KBM-7 (cell line): ENCODE data around the gene PPM1F.

Source experiments
- DNase-seq: peaks from one replicate; pipeline ENCODE4 v3.0.0-alpha.2; 2015
- in situ Hi-C: fragments of 300-500 bp; cut with MboI; formaldehyde crosslinking; loops from 2 replicates; pipeline ENCODE4 v1.14.3; 2020; ENCODE audit warnings: low sequenced_read_pairs, low pct_unique_long_range_greater_than_20kb, mixed read lengths

The PPM1F gene

GRCh38 chr22:21978564-21979386, 26.1 kb upstream of the PPM1F start:
- in situ Hi-C loops = no loop called here
- no peak for DNase-seq

- no peak for DNase-seq
- in situ Hi-C loops = no loop called here
Observed at GRCh38 chr22:21977814-21978213, 25.2 kb upstream of the PPM1F start.

- in situ Hi-C loops = no loop called here
- no peak for DNase-seq
Observed at GRCh38 chr22:21975854-21976345, 23.3 kb upstream of the PPM1F start.

GRCh38 chr22:21975273-21975672, 22.6 kb upstream of the PPM1F start:
- no peak for DNase-seq
- in situ Hi-C loops = no loop called here

GRCh38 chr22:21974058-21974649, 21.5 kb upstream of the PPM1F start:
- in situ Hi-C loops = no loop called here
- no peak for DNase-seq

- in situ Hi-C loops = no loop called here
- DNase-seq = no peak
Observed at GRCh38 chr22:21972806-21973205, 20.2 kb upstream of the PPM1F start.

- DNase-seq = peak; percentile 66
- in situ Hi-C loops = no loop called here
Observed at GRCh38 chr22:21972293-21972779, 19.7 kb upstream of the PPM1F start.

GRCh38 chr22:21971858-21972275, 19.2 kb upstream of the PPM1F start:
- no peak for DNase-seq

GRCh38 chr22:21970800-21971617, 18.4 kb upstream of the PPM1F start:
- DNase-seq = no peak
- in situ Hi-C loops = no loop called here

More at GRCh38 chr22:21971858-21972275, 19.2 kb upstream of the PPM1F start:
- in situ Hi-C loops = no loop called here

- DNase-seq = no peak
- in situ Hi-C loops = no loop called here
Observed at GRCh38 chr22:21970037-21970799, 17.6 kb upstream of the PPM1F start.

- DNase-seq = no peak
- in situ Hi-C loops = no loop called here
Observed at GRCh38 chr22:21968452-21969129, 15.9 kb upstream of the PPM1F start.

- DNase-seq = no peak
- in situ Hi-C loops = no loop called here
Observed at GRCh38 chr22:21967693-21968271, 15.1 kb upstream of the PPM1F start.

- in situ Hi-C loops = no loop called here
- DNase-seq = no peak
Observed at GRCh38 chr22:21966643-21967516, 14.2 kb upstream of the PPM1F start.

- in situ Hi-C loops = no loop called here
- DNase-seq = no peak
Observed at GRCh38 chr22:21965762-21966288, 13.2 kb upstream of the PPM1F start.

GRCh38 chr22:21964918-21965484, 12.4 kb upstream of the PPM1F start:
- in situ Hi-C loops = no loop called here

GRCh38 chr22:21964234-21964633, 11.6 kb upstream of the PPM1F start:
- DNase-seq = no peak
- in situ Hi-C loops = no loop called here

More at GRCh38 chr22:21964918-21965484, 12.4 kb upstream of the PPM1F start:
- DNase-seq = no peak

GRCh38 chr22:21963790-21964211, 11.2 kb upstream of the PPM1F start:
- in situ Hi-C loops = no loop called here

More at GRCh38 chr22:21963790-21964211, 11.2 kb upstream of the PPM1F start:
- DNase-seq = no peak
